SK-N-SH treated with all-trans-retinoic acid at 6 μM for 48 hours (cell line): ENCODE data around the gene DDX41.
A peak's percentile ranks its signal among the peaks of the same experiment; 100 is the strongest.

Source experiments
- ATAC-seq: fragments of 200-7000 bp; cut with Tn5 transposase; 3 replicates; pipeline ENCODE4 v1.9.1; 2020; ENCODE audit warnings: mild to moderate bottlenecking, moderate library complexity
- BACH2 ChIP-seq: fragments of 250-450 bp; sonication (Bioruptor Pico); IDR thresholded peaks from 2 replicates; pipeline ENCODE4 v1.9.0; 2021; ENCODE audit warnings: mild to moderate bottlenecking, borderline replicate concordance
- CSDC2 ChIP-seq: fragments of 250-450 bp; sonication (Bioruptor Pico); IDR thresholded peaks from 2 replicates; pipeline ENCODE4 v1.5.0; 2020; ENCODE audit warnings: mild to moderate bottlenecking, moderate library complexity
- CSRNP3 ChIP-seq: fragments of 250-450 bp; sonication (Bioruptor Pico); IDR thresholded peaks from 2 replicates; pipeline ENCODE4 v1.5.1; 2021; ENCODE audit warnings: mild to moderate bottlenecking, moderate library complexity
- ESRRG ChIP-seq: fragments of 250-450 bp; sonication (Bioruptor Pico); IDR thresholded peaks from 2 replicates; pipeline ENCODE4 v1.6.1; 2021; ENCODE audit warnings: mild to moderate bottlenecking
- GLIS3 ChIP-seq: fragments of 250-450 bp; sonication (Bioruptor Pico); IDR thresholded peaks from 2 replicates; pipeline ENCODE4 v1.5.0; 2020; ENCODE audit warnings: mild to moderate bottlenecking, moderate library complexity
- ISL1 ChIP-seq: fragments of 250-450 bp; sonication (Bioruptor Pico); IDR thresholded peaks from 2 replicates; pipeline ENCODE4 v2.1.2; 2022; ENCODE audit warnings: mild to moderate bottlenecking, moderate library complexity
- OSR1 ChIP-seq: fragments of 250-450 bp; sonication (Bioruptor Pico); IDR thresholded peaks from 2 replicates; pipeline ENCODE4 v1.8.0; 2022; ENCODE audit warnings: moderate library complexity, mild to moderate bottlenecking, inconsistent platforms
- PATZ1 ChIP-seq: fragments of 250-450 bp; sonication (Bioruptor Pico); IDR thresholded peaks from 2 replicates; pipeline ENCODE4 v1.8.0; 2020; ENCODE audit warnings: mild to moderate bottlenecking, moderate library complexity, borderline replicate concordance
- POU6F1 ChIP-seq: fragments of 250-450 bp; sonication (Bioruptor Pico); IDR thresholded peaks from 2 replicates; pipeline ENCODE4 v1.8.0; 2021; ENCODE audit warnings: low read depth, mild to moderate bottlenecking, moderate library complexity, borderline replicate concordance
- RARB ChIP-seq: fragments of 250-450 bp; sonication (Bioruptor Pico); IDR thresholded peaks from 2 replicates; pipeline ENCODE4 v1.8.0; 2021; ENCODE audit warnings: mild to moderate bottlenecking, moderate library complexity
- SNAI2 ChIP-seq: fragments of 250-450 bp; sonication (Bioruptor Pico); IDR thresholded peaks from 2 replicates; pipeline ENCODE4 v1.5.0; 2020; ENCODE audit warnings: mild to moderate bottlenecking, moderate library complexity
- TCF4 ChIP-seq: fragments of 250-450 bp; sonication (Bioruptor Pico); IDR thresholded peaks from 2 replicates; pipeline ENCODE4 v1.8.0; 2021; ENCODE audit warnings: mild to moderate bottlenecking, moderate library complexity, borderline replicate concordance
- TOX ChIP-seq: fragments of 250-450 bp; sonication (Bioruptor Pico); IDR thresholded peaks from 2 replicates; pipeline ENCODE4 v1.8.0; 2021; ENCODE audit warnings: mild to moderate bottlenecking, moderate library complexity, borderline replicate concordance
- TSHZ2 ChIP-seq: fragments of 250-450 bp; sonication (Bioruptor Pico); IDR thresholded peaks from 2 replicates; pipeline ENCODE4 v1.5.0; 2020; ENCODE audit warnings: mild to moderate bottlenecking, moderate library complexity
- ZFP3 ChIP-seq: fragments of 250-450 bp; sonication (Bioruptor Pico); IDR thresholded peaks from 2 replicates; pipeline ENCODE4 v1.5.0; 2020; ENCODE audit warnings: mild to moderate bottlenecking, moderate library complexity
- ZFP30 ChIP-seq: fragments of 450-650 bp; formaldehyde crosslinking; IDR thresholded peaks from 2 replicates; pipeline ENCODE4 v1.5.0; 2022; ENCODE audit warnings: mild to moderate bottlenecking, moderate library complexity
- ZNF70 ChIP-seq: fragments of 450-650 bp; formaldehyde crosslinking; IDR thresholded peaks from 2 replicates; pipeline ENCODE4 v1.5.0; 2020; ENCODE audit warnings: mild to moderate bottlenecking, moderate library complexity

The DDX41 gene

GRCh38 chr5:177478711-177479646, 37.8 kb downstream of the DDX41 start:
- peak; percentile 19 for ATAC-seq
- peak; percentile 20; the same call in 1 of the 2 replicates for TF ChIP-seq ISL1 (CRISPR knock-in tag)
- TF ChIP-seq CSRNP3: no peak; the same call in 1 of the 2 replicates
- no peak for TF ChIP-seq TOX (CRISPR knock-in tag)
- TF ChIP-seq GLIS3: no peak
- no peak for TF ChIP-seq ZFP3
- no peak for TF ChIP-seq BACH2 (CRISPR knock-in tag)
- TF ChIP-seq TSHZ2 (CRISPR knock-in tag): peak; percentile 54; the same call in 1 of the 2 replicates
- no peak for TF ChIP-seq POU6F1
- TF ChIP-seq TCF4 (CRISPR knock-in tag): peak; percentile 65; the same call in 1 of the 2 replicates
- no peak for TF ChIP-seq CSDC2 (CRISPR knock-in tag)
- no peak for TF ChIP-seq SNAI2 (CRISPR knock-in tag)
- no peak for TF ChIP-seq ZFP30 (CRISPR knock-in tag)
- TF ChIP-seq OSR1 (CRISPR knock-in tag): no peak
- TF ChIP-seq ESRRG (CRISPR knock-in tag): no peak
- TF ChIP-seq, all 23 proteins: peak for 3

GRCh38 chr5:177477701-177478477, 38.9 kb downstream of the DDX41 start:
- ATAC-seq: no peak; the same call in 2 of the 3 replicates
- TF ChIP-seq TCF4 (CRISPR knock-in tag) (no peak), BACH2 (CRISPR knock-in tag) (no peak), PATZ1 (no peak), OSR1 (CRISPR knock-in tag) (no peak), RARB (no peak), TOX (CRISPR knock-in tag) (no peak), CSRNP3 (no peak), ZNF70 (CRISPR knock-in tag) (no peak), ZFP30 (CRISPR knock-in tag) (no peak), POU6F1 (no peak), ESRRG (CRISPR knock-in tag) (no peak), ZFP3 (no peak), ISL1 (CRISPR knock-in tag) (no peak)
